T-cell (primary cell): Measurements from ENCODE around the gene MRRF. TPM values are rescaled to one million over a fixed set of nuclear protein-coding genes. Genes with fewer than 3 reads are reported as not detected.

Experiments used
- ATAC-seq, 4 experiments: fragments of 200-7000 bp in 3 of 4; fragments of 150-1000 bp in 1 of 4; cut with Tn5 transposase; replicated peaks in 1 of 4; 1 replicate in 3 of 4; 2 replicates in 1 of 4; pipeline ENCODE4 v1.10.0; 2021; ENCODE audit warnings: moderate library complexity in 3 of 4, mild to moderate bottlenecking in 2 of 4, moderate number of reproducible peaks in 1 of 4
- CTCF ChIA-PET, 2 donors: fragments of 300-600 bp; sonication (Branson Sonifier 250); formaldehyde crosslinking; loops; one replicate each; lab custom pipeline; 2022; ENCODE audit warnings: antibody characterized with exemption in 2 of 2; lab: Charles Lee
- POLR2A ChIA-PET, 2 donors: fragments of 300-600 bp; sonication (Branson Sonifier 250); formaldehyde crosslinking; loops; one replicate each; lab custom pipeline; 2022; ENCODE audit warnings: antibody characterized with exemption in 2 of 2; lab: Charles Lee
- DNase-seq, 35 experiments: peaks; one replicate each; pipeline versions ENCODE4 v3.0.0 to v3.0.0-alpha.2; 2013 to 2023
- H3K27ac ChIP-seq: one replicate; pipeline ENCODE4 v1.5.1; 2013; ENCODE audit warnings: low read length
- H3K27me3 ChIP-seq, 2 experiments: replicated peaks in 1 of 2; 1 replicate in 1 of 2; 2 replicates in 1 of 2; pipeline versions ENCODE4 v1.6.1 to v1.7.0; 2013; ENCODE audit warnings: low read length in 1 of 2, mixed read lengths in 1 of 2; ENCODE audit not compliant: control insufficient read depth in 2 of 2, insufficient read depth in 2 of 2; ENCODE audit errors: extremely low read depth in 1 of 2
- H3K36me3 ChIP-seq, 2 donors: 1 replicate in 1 of 2; 2 replicates in 1 of 2; pipeline versions ENCODE4 v1.6.1 to v1.7.0; 2013; ENCODE audit warnings: low read length in 1 of 2; ENCODE audit not compliant: control insufficient read depth in 2 of 2, insufficient read depth in 1 of 2; ENCODE audit errors: extremely low read depth in 1 of 2
- H3K4me1 ChIP-seq, 2 experiments: 1 replicate in 1 of 2; 2 replicates in 1 of 2; pipeline versions ENCODE4 v1.6.1 to v1.7.0; 2013; ENCODE audit warnings: low read length in 2 of 2, mixed read lengths in 1 of 2; ENCODE audit not compliant: insufficient read depth in 2 of 2, control insufficient read depth in 1 of 2; ENCODE audit errors: extremely low read depth in 1 of 2
- H3K4me3 ChIP-seq, 2 donors: 1 replicate in 1 of 2; 2 replicates in 1 of 2; pipeline versions ENCODE4 v1.5.1 to v1.7.0; 2013; ENCODE audit warnings: mild to moderate bottlenecking in 2 of 2, low read length in 1 of 2, moderate library complexity in 1 of 2; ENCODE audit not compliant: control insufficient read depth in 1 of 2; ENCODE audit errors: extremely low read depth in 1 of 2
- H3K9me3 ChIP-seq: 2 replicates; pipeline ENCODE4 v1.7.0; 2013
- H3K27ac Mint-ChIP-seq, 2 donors: one replicate each; pipeline ENCODE4 v1.8.0; 2020 to 2021; ENCODE audit warnings: mild to moderate bottlenecking in 2 of 2, mixed read lengths in 2 of 2
- H3K27me3 Mint-ChIP-seq, 2 donors: one replicate each; pipeline ENCODE4 v1.8.0; 2021 to 2022; ENCODE audit warnings: mixed read lengths in 2 of 2
- H3K36me3 Mint-ChIP-seq: one replicate; pipeline ENCODE4 v1.8.0; 2021; ENCODE audit warnings: mixed read lengths
- H3K4me1 Mint-ChIP-seq, 3 donors: one replicate each; pipeline ENCODE4 v1.8.0; 2020 to 2022; ENCODE audit warnings: mixed read lengths in 3 of 3, mild to moderate bottlenecking in 1 of 3
- H3K4me3 Mint-ChIP-seq, 3 donors: one replicate each; pipeline ENCODE4 v1.8.0; 2020 to 2022; ENCODE audit warnings: mild to moderate bottlenecking in 3 of 3, mixed read lengths in 3 of 3, moderate library complexity in 3 of 3
- H3K9me3 Mint-ChIP-seq, 3 donors: one replicate each; pipeline ENCODE4 v1.8.0; 2020 to 2022; ENCODE audit warnings: mixed read lengths in 3 of 3
- WGBS: methylation state at CpG from one replicate; pipeline ENCODE4 v1.1.5; 2013; ENCODE audit warnings: missing lambda C conversion rate; ENCODE audit not compliant: insufficient coverage; 5-methylcytosine and 5-hydroxymethylcytosine counted together
- total RNA-seq, 35 experiments: library from RNA in 6 of 35; stranded (reverse) in 6 of 35; fragments of 120-200 nt in 1 of 35; gene quantifications; one replicate each; pipeline versions ENCODE4 v1.2.1 to v1.2.4 and lab custom pipeline; 2013 to 2026

MRRF gene
- total RNA-seq, 5 donors from 2014 or later (not counting 1 experiment from before 2014, with no cell fraction given), result 27.7 to 34.1 (median 29.1) TPM

DNA sequence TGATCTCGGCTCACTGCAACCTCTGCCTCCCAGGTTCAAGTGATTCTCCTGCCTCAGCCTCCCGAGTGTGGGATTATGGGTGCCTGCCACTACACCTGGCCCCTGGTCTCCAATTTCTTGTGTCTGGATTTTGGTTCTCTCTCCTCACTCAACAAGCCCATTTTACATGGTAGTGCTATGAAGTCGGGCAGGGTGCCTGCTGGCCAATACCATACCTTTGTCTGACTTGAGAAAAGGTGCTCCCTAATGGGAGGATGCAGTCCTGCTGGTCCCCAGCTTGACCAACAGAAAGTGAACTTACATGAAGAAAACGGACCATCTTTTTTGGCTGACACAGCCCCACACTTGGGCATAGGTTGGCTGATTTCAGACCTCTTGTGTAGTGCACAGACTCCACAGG, 84.5 kb downstream of the MRRF start:
- Mint-ChIP-seq H3K4me3 (peak overlapping the region in 1 of 3 donors; percentile 74), H3K36me3 (no peaks in the 10 kb centered on the region), H3K27me3 (peaks cover 12 to 50% of the 10 kb centered on the region in 2 donors), H3K27ac (peak overlapping the region in 1 of 2 donors; percentile 62), H3K4me1 (peaks cover 10 to 22% (median 19%) of the 10 kb centered on the region in 3 donors), H3K9me3 (no peaks in the 10 kb centered on the region)
- Histone ChIP-seq H3K9me3 (no peaks in the 10 kb centered on the region), H3K27ac (no peak overlapping the region), H3K4me1 (peaks cover 0 to 15% of the 10 kb centered on the region in 2 experiments), H3K27me3 (peaks cover 0 to 45% of the 10 kb centered on the region in 2 experiments), H3K4me3 (no peak overlapping the region), H3K36me3 (no peaks in the 10 kb centered on the region)
- DNase-seq (no peak), ATAC-seq (no peak)
- ChIA-PET POLR2A (no interaction called here), CTCF (interaction anchor here (1.2 to 2.8 kb wide), 5 partner anchors 10 to 251 kb away, joined by 3 to 42 read pairs (median 9); no protein-coding TSS in a partner anchor)
- 93% methylated on average over 2 of the region's 4 CpGs for WGBS

DNA sequence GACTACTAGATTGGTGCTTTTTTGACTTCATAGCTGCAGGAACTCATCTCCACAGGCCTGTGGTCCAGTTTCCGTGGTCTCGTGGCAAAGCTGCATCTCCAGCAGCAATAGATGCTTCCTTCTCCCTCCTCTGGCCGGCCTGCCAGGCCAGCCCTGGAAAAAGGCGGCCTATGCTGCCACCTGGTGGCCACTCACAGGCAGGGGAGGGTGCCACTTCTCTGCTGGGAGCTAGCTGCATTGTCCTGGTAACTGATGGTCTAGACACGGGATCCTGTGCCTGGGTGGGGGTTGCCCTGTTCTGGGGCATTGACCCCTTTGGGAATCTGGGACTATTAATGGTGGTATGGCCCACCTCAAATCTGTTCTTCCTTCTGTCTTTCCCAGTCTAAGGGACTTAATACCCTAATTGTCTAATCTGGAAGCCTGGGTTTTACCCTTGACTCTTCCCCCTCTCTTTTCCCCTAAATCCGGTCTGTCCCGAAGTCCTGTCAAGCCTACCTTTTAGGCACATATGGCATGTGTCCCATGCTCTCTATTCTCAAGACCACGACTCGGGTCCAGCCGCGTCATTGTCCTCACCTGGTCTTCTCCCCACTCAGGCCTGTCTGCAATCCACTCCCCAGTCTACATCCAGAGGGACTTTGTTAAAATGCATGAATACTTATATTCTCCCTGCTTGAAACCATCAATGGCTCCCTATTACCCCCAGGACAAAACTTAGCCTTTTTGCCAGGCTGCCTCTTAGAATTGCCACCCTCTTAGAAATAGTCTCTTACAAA, 86.1 kb downstream of the MRRF start:
- Mint-ChIP-seq H3K36me3 (no peaks in the 10 kb centered on the region), H3K27me3 (peaks cover 16 to 47% of the 10 kb centered on the region in 2 donors)

DNA sequence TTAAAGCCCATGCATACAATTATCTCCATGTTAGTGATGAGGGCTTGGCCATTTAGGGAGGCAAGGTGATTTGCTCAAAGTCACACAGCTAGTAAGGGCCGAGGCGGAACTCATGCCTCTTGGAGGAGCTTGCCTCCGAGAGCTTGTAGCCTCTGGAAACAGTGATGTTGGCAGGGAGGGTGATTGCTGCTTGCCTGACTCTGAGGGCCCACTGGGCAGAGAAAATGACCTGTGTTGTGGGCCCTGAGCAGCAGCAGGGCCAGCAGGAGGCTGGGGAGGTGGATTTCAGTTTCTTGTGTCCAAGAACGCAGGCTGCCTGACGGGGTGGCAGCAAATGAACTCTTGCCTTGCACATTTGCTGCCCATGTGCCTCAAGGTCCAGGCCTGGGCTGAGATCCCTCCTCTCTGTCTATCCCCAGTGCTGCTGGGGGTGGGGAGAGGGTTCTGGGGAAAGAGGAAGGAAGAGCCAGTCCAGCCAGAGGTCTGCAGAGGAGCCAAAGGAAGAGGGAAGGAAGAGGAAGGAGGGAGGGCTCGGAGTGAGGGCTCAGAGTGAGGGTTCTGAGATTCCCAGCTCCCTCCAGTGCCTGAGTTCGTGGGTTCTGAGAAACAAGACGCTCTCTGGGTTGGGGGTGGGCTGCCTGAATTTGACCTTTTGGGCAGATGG, 90.0 kb downstream of the MRRF start:
- no peaks in the 10 kb centered on the region for H3K4me1 ChIP-seq

More for the DNA sequence above, 86.1 kb downstream of the MRRF start:
- WGBS, result 53% methylated on average over 8 of the region's 11 CpGs
- Histone ChIP-seq H3K4me1 (peaks cover 0 to 15% of the 10 kb centered on the region in 2 experiments), H3K4me3 (no peak overlapping the region), H3K27ac (no peak overlapping the region), H3K9me3 (no peaks in the 10 kb centered on the region), H3K36me3 (no peaks in the 10 kb centered on the region), H3K27me3 (peaks cover 0 to 55% of the 10 kb centered on the region in 2 experiments)
- no peak overlapping the region for H3K4me3 Mint-ChIP-seq
- ChIA-PET CTCF (interaction anchor here (0.6 to 2.8 kb wide), 14 partner anchors 12 to 592 kb away, joined by 3 to 42 read pairs (median 4); no protein-coding TSS in a partner anchor), POLR2A (no interaction called here)
- DNase-seq, result peak; percentile 33 to 81 (median 65)
- H3K27ac Mint-ChIP-seq, result no peak overlapping the region
- H3K9me3 Mint-ChIP-seq, result no peaks in the 10 kb centered on the region
- ATAC-seq, result peak; percentile 76 to 85 (median 78)
- peaks cover 10 to 22% (median 19%) of the 10 kb centered on the region in 3 donors for H3K4me1 Mint-ChIP-seq

DNA sequence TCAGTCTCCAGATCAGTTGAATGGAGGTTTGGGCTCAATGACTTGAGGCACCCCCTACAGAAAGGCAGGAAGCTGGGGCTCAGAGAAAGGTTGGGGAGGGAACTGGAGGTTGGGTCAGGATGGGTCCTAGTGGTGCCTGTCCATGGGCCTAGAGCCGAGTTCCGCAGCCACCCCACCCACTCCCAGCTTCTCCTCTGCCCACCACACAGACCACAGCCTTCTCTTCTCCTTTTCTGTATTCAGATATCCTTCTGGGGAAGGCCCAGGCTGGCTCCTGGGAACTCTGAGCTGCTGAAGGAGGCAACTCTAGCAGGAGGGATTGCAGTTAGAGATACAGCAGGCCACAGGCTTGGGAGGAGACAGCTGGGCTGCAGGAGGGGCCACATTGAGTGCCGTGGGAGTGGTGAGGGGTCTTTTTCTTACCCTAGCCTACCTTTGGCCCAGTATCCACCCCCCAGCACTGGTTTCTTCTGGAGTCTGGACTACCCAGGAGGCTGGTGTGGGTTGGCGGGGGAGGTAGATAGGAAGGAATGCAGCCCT, 90.7 kb downstream of the MRRF start:
- WGBS, result 100% methylated on average over 1 of the region's 4 CpGs
- H3K4me3 ChIP-seq, result no peak overlapping the region
- H3K27me3 ChIP-seq, result peaks cover 0 to 25% of the 10 kb centered on the region in 2 experiments
- Mint-ChIP-seq H3K4me3 (no peak overlapping the region), H3K27me3 (peaks cover 14% of the 10 kb centered on the region in 2 donors), H3K4me1 (no peaks in the 10 kb centered on the region), H3K36me3 (no peaks in the 10 kb centered on the region), H3K27ac (no peak overlapping the region), H3K9me3 (peaks cover 0 to 7% (median 0%) of the 10 kb centered on the region in 3 donors)
- no peaks in the 10 kb centered on the region for H3K36me3 ChIP-seq
- no peaks in the 10 kb centered on the region for H3K9me3 ChIP-seq
- no peak overlapping the region for H3K27ac ChIP-seq
- DNase-seq (no peak), ATAC-seq (no peak)
- ChIA-PET CTCF (interaction anchor here in 1 of 2 donors (0.6 kb wide), 1 partner anchor 32 kb away, joined by 3 read pairs; no protein-coding TSS in a partner anchor), POLR2A (no interaction called here)
- no peaks in the 10 kb centered on the region for H3K4me1 ChIP-seq

More for the DNA sequence above, 90.0 kb downstream of the MRRF start:
- Histone ChIP-seq H3K27me3 (peaks cover 0 to 29% of the 10 kb centered on the region in 2 experiments), H3K9me3 (no peaks in the 10 kb centered on the region), H3K27ac (no peak overlapping the region), H3K4me3 (no peak overlapping the region), H3K36me3 (no peaks in the 10 kb centered on the region)
- Mint-ChIP-seq H3K27ac (no peak overlapping the region), H3K4me3 (no peak overlapping the region), H3K27me3 (peaks cover 17 to 21% of the 10 kb centered on the region in 2 donors), H3K4me1 (peaks cover 0 to 4% (median 0%) of the 10 kb centered on the region in 3 donors), H3K9me3 (peaks cover 0 to 7% (median 0%) of the 10 kb centered on the region in 3 donors), H3K36me3 (no peaks in the 10 kb centered on the region)
- ChIA-PET CTCF (interaction anchor here in 1 of 2 donors (0.6 kb wide), 1 partner anchor 31 kb away, joined by 3 read pairs; no protein-coding TSS in a partner anchor), POLR2A (no interaction called here)
- DNase-seq (no peak), ATAC-seq (no peak)
- 80% methylated on average over 7 of the region's 8 CpGs for WGBS

DNA sequence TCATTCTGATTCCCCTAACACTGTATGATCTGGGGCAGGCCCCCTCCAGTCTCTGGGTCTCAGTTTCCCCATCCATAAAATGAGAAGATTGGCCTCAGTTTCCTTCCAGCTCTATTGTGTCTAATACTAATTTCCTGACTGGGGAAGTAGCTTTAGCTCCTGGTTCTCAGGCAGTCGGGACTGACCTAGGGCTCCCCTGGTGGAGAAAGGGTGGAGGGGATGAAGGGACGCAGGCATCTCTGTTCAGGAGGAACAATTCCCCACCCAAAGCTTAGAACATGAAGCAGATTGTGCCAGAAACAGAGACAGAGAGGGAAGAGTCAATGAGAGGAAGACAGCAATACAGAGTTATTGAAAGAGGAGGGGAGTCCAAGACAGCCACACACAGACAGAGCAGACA, 91.9 kb downstream of the MRRF start:
- H3K27ac Mint-ChIP-seq, result no peak overlapping the region

DNA sequence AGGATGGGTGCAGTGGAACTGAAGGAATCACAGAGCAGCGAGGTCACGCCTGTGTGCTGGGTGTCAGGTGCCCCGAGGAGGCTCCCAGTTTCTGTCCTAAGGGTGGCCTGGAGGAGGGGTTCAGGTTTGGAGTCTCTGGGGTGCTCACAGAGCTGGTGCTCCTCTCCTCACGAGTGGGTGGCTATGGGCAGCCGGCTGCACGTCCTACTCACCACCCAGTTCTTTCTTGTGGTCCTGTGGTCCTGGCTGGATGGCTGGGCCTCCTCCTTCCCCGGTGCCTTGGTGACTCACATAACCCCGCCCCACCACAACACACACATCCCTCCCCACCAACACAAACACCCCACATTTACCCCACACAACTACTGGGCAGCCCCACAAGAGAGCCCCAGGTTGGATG, 96.2 kb downstream of the MRRF start:
- Mint-ChIP-seq H3K27ac (no peak overlapping the region), H3K27me3 (peaks cover 3 to 6% of the 10 kb centered on the region in 2 donors), H3K9me3 (peaks cover 0 to 7% (median 0%) of the 10 kb centered on the region in 3 donors), H3K36me3 (no peaks in the 10 kb centered on the region), H3K4me3 (no peak overlapping the region), H3K4me1 (no peaks in the 10 kb centered on the region)
- 71% methylated on average over 4 of the region's 8 CpGs for WGBS
- no peak for DNase-seq
- no peak for ATAC-seq
- H3K4me3 ChIP-seq, result no peak overlapping the region
- no peaks in the 10 kb centered on the region for H3K4me1 ChIP-seq
- H3K27me3 ChIP-seq, result peaks cover 0 to 13% of the 10 kb centered on the region in 2 experiments
- no peaks in the 10 kb centered on the region for H3K36me3 ChIP-seq
- ChIA-PET POLR2A (no interaction called here), CTCF (interaction anchor here in 1 of 2 donors (0.6 kb wide), 1 partner anchor 265 kb away, joined by 4 read pairs; no protein-coding TSS in a partner anchor)
- no peak overlapping the region for H3K27ac ChIP-seq
- H3K9me3 ChIP-seq, result no peaks in the 10 kb centered on the region

More for the DNA sequence above, 91.9 kb downstream of the MRRF start:
- DNase-seq (no peak), ATAC-seq (no peak)
- Mint-ChIP-seq H3K9me3 (peaks cover 0 to 7% (median 0%) of the 10 kb centered on the region in 3 donors), H3K27me3 (peaks cover 7 to 11% of the 10 kb centered on the region in 2 donors), H3K4me1 (no peaks in the 10 kb centered on the region), H3K36me3 (no peaks in the 10 kb centered on the region), H3K4me3 (no peak overlapping the region)
- Histone ChIP-seq H3K27ac (no peak overlapping the region), H3K27me3 (peaks cover 0 to 22% of the 10 kb centered on the region in 2 experiments), H3K4me1 (no peaks in the 10 kb centered on the region), H3K36me3 (no peaks in the 10 kb centered on the region), H3K9me3 (no peaks in the 10 kb centered on the region), H3K4me3 (no peak overlapping the region)
- CTCF ChIA-PET, result no interaction called here
- POLR2A ChIA-PET, result no interaction called here
- no CpG with 5 or more reads among the region's 2 CpGs for WGBS
